ENCODE data around the gene BRD7. TPM values are rescaled to one million over a fixed set of nuclear protein-coding genes. Genes with fewer than 3 reads are reported as not detected.

Gene BRD7
- total and polyA plus RNA-seq, 3 donors from 2014 or later: 79.2 to 110 (median 96.0) TPM

DNA sequence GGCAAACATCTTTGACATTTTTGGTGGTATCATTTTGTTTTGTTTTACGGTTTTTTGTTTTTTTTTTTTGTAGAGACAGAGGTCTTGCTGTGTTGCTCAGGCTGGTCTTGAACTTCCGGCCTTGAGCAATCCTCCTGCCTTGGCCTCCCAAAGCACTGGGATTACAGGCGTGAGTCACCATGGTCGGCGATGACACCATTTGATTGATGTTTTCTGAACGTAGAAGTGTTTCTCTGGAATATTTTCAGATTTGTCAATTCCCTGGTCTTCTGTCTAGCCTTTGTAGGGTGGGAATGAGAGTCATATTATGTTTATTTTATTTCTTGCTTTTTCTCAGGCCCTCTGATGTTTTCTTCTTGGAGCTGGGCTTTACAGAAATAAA lies 32.2 kb upstream of the BRD7 start:
- no peak overlapping the region for H3K27ac ChIP-seq
- WGBS, 2 donors: 83 to 94% methylated on average over 6 of the region's 6 CpGs
- intact Hi-C loops (cut with DNase I; ENCODE audit: low total_unique reads): no loop called here

DNA sequence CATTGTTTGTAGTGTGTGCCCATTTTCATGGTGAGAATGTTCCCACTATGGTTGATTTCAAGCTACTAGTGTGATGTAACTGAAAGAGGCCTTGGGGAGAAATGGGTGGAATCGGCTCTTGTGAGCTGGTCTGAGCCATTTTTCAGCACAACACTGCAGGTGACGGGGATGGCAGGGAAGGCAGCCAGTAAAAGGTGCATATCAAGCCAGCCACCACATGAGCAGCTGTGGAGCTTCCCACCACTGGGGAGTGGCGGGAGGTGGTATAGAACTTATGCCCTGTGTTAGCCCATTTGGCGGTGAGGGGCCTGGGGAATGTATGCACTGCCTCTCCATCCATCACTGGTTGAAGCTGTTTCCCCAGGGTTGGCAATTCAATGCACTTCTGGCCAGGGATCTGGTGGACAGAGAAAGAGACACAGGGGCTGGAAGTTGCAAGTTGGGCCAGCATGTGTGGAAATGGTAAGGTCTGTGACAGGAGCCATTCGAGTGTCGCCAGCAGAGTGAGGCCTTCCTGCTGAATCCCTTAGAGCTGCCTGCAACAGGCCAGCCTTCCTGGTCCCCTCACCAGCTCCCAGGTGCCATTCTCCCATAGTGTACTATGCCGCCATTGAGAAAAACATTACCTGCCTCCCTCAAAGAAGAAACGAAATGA lies 31.7 kb upstream of the BRD7 start:
- no peak overlapping the region for H3K27ac ChIP-seq
- H3K4me3 ChIP-seq: no peak overlapping the region
- intact Hi-C loops (cut with DNase I; ENCODE audit: low total_unique reads): no loop called here
- peaks cover 6% of the 10 kb centered on the region for H3K4me1 ChIP-seq
- H3K9me3 ChIP-seq: no peaks in the 10 kb centered on the region
- H3K27me3 ChIP-seq: no peaks in the 10 kb centered on the region
- TF ChIP-seq POLR2A (IDR thresholded peaks at IDR 0.05): no peak
- TF ChIP-seq, protein P1, sequence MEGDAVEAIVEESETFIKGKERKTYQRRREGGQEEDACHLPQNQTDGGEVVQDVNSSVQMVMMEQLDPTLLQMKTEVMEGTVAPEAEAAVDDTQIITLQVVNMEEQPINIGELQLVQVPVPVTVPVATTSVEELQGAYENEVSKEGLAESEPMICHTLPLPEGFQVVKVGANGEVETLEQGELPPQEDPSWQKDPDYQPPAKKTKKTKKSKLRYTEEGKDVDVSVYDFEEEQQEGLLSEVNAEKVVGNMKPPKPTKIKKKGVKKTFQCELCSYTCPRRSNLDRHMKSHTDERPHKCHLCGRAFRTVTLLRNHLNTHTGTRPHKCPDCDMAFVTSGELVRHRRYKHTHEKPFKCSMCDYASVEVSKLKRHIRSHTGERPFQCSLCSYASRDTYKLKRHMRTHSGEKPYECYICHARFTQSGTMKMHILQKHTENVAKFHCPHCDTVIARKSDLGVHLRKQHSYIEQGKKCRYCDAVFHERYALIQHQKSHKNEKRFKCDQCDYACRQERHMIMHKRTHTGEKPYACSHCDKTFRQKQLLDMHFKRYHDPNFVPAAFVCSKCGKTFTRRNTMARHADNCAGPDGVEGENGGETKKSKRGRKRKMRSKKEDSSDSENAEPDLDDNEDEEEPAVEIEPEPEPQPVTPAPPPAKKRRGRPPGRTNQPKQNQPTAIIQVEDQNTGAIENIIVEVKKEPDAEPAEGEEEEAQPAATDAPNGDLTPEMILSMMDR (IDR thresholded peaks at IDR 0.05): no peak
- no peak for DNase-seq
- no peaks in the 10 kb centered on the region for H3K36me3 ChIP-seq (ENCODE audit: low read depth, missing control alignments)
- 93 to 94% methylated on average over 8 of the region's 8 CpGs for WGBS, 2 donors

More for the DNA sequence above, 32.2 kb upstream of the BRD7 start:
- no peaks in the 10 kb centered on the region for H3K27me3 ChIP-seq
- H3K9me3 ChIP-seq: no peaks in the 10 kb centered on the region
- H3K36me3 ChIP-seq (ENCODE audit: low read depth, missing control alignments): no peaks in the 10 kb centered on the region
- TF ChIP-seq, protein P1 (IDR thresholded peaks at IDR 0.05): no peak
- no peak for TF ChIP-seq POLR2A (IDR thresholded peaks at IDR 0.05)
- no peak overlapping the region for H3K4me3 ChIP-seq
- H3K4me1 ChIP-seq: peaks cover 6% of the 10 kb centered on the region
- no peak for DNase-seq

DNA sequence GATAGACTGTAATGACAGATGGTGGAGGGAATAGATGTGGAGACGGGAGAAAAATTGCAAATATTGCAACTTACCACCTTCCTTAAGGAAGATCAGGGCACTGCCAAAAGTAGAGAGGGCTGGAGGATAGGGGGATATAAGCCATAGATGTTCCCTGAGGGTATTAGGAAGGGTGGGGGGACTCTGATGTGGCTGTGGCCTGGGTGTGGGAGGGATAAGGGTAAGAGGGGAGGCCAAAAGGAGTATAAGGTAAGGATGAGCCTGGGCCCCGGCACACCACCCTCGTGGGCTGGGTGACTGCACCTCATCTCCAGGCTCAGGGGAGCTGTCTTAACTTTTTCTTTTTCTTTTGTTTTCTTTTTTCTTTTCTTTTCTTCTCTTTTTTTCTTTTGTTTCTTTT lies 30.6 kb upstream of the BRD7 start:
- DNase-seq: no peak
- intact Hi-C loops (cut with DNase I; ENCODE audit: low total_unique reads): no loop called here

DNA sequence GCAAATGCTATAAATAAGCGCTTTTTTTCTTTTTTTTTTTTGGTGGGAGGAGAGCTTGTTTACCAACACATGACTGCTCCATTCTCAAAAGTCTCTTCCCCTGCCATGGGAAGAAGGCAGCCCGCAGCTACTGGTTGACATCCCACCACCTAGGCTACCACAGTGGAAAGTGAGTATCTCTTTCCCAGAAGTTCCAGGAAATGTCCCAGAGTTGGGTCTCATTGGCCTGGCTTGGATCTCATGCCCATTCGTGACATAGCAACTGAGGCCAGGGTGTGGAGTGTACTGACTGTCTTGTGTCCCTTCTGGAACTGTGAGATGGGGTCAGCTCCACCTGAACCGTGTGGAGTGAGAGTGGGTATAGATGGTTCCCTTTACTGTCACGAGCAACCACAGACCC lies 29.5 kb upstream of the BRD7 start:
- no peak for TF ChIP-seq POLR2A (IDR thresholded peaks at IDR 0.05)
- Histone ChIP-seq H3K36me3 (ENCODE audit: low read depth, missing control alignments) (no peaks in the 10 kb centered on the region), H3K4me3 (no peak overlapping the region), H3K9me3 (no peaks in the 10 kb centered on the region), H3K27ac (no peak overlapping the region), H3K27me3 (no peaks in the 10 kb centered on the region), H3K4me1 (peaks cover 4% of the 10 kb centered on the region)
- DNase-seq: no peak
- WGBS, 2 donors: 85 to 89% methylated on average over 5 of the region's 5 CpGs
- intact Hi-C loops (cut with DNase I; ENCODE audit: low total_unique reads): no loop called here

More for the DNA sequence above, 30.6 kb upstream of the BRD7 start:
- no peak overlapping the region for H3K27ac ChIP-seq
- H3K27me3 ChIP-seq: no peaks in the 10 kb centered on the region
- H3K36me3 ChIP-seq (ENCODE audit: low read depth, missing control alignments): no peaks in the 10 kb centered on the region
- 81 to 92% methylated on average over 3 of the region's 3 CpGs for WGBS, 2 donors
- no peaks in the 10 kb centered on the region for H3K9me3 ChIP-seq
- TF ChIP-seq, protein P1 (IDR thresholded peaks at IDR 0.05): no peak
- no peak for TF ChIP-seq POLR2A (IDR thresholded peaks at IDR 0.05)
- no peak overlapping the region for H3K4me3 ChIP-seq
- H3K4me1 ChIP-seq: peaks cover 6% of the 10 kb centered on the region

- H3K36me3 ChIP-seq (ENCODE audit: low read depth, missing control alignments): no peaks in the 10 kb centered on the region
- H3K9me3 ChIP-seq: no peaks in the 10 kb centered on the region
- TF ChIP-seq, protein P1 (IDR thresholded peaks at IDR 0.05): no peak
- TF ChIP-seq POLR2A (IDR thresholded peaks at IDR 0.05): no peak
- H3K27me3 ChIP-seq: no peaks in the 10 kb centered on the region
- H3K4me1 ChIP-seq: no peaks in the 10 kb centered on the region
- no peak for DNase-seq
- intact Hi-C loops (cut with DNase I; ENCODE audit: low total_unique reads): no loop called here
- H3K27ac ChIP-seq: no peak overlapping the region
- 81 to 87% methylated on average over 8 of the region's 8 CpGs for WGBS, 2 donors
- H3K4me3 ChIP-seq: no peak overlapping the region
Measured at GRCh38 chr16:50396761-50397535, 28.2 kb upstream of the BRD7 start.

Measured in testis (tissue), 3 donors.